Spinal cord (tissue), 10 donors: ENCODE results near the gene STAC2. TPM values are rescaled to one million over a fixed set of nuclear protein-coding genes. Genes with fewer than 3 reads are reported as not detected.

Experiments
- DNase-seq, 6 donors: peaks; one replicate each; pipeline versions ENCODE4 v3.0.0 to v3.0.0-alpha.2; 2013 to 2015; ENCODE audit warnings: low spot score in 6 of 6, low read depth in 4 of 6
- H3K27ac ChIP-seq: one replicate; pipeline ENCODE4 v1.5.1; 2013; ENCODE audit warnings: low read depth, low read length, control low read depth
- H3K27me3 ChIP-seq: one replicate; pipeline ENCODE4 v1.6.1; 2013; ENCODE audit warnings: low read length; ENCODE audit not compliant: control insufficient read depth, insufficient read depth
- H3K36me3 ChIP-seq: one replicate; pipeline ENCODE4 v1.6.1; 2013; ENCODE audit warnings: low read length; ENCODE audit not compliant: control insufficient read depth, insufficient read depth
- H3K4me1 ChIP-seq: one replicate; pipeline ENCODE4 v1.6.1; 2013; ENCODE audit warnings: low read length; ENCODE audit not compliant: control insufficient read depth, insufficient read depth
- H3K4me3 ChIP-seq: one replicate; pipeline ENCODE4 v1.5.1; 2013; ENCODE audit warnings: low read depth, low read length, control low read depth
- H3K9me3 ChIP-seq: one replicate; pipeline ENCODE4 v1.6.1; 2013; ENCODE audit warnings: low read length; ENCODE audit not compliant: control insufficient read depth, insufficient read depth
- WGBS: methylation state at CpG from one replicate; pipeline ENCODE4 v1.1.5; 2013; ENCODE audit warnings: missing lambda C conversion rate; ENCODE audit not compliant: insufficient coverage; 5-methylcytosine and 5-hydroxymethylcytosine counted together
- polyA plus RNA-seq, 2 donors: library from polyadenylated mRNA; unstranded; fragments of 120-200 nt; gene quantifications; one replicate each; pipeline ENCODE4 v1.2.1, GENCODE V29; 2013; ENCODE audit not compliant: insufficient read length in 2 of 2
- total RNA-seq, 2 donors: library from RNA; depleted of rRNA in 1 of 2; stranded (reverse); fragments of 120-200 nt in 1 of 2; fragments of >200 nt in 1 of 2; gene quantifications; one replicate each; pipeline versions ENCODE4 v1.2.3 to v1.2.4, GENCODE V29; 2013 to 2014
- donor health status: healthy.

The STAC2 gene
- total and polyA plus RNA-seq, 4 donors: 0.83 to 17.1 (median 8.7) TPM

GRCh38 chr17:39235555-39236449 lies 10.1 kb upstream of the STAC2 start:
- H3K4me1 ChIP-seq: peaks cover 54% of the 10 kb centered on the region
- no peaks in the 10 kb centered on the region for H3K36me3 ChIP-seq
- DNase-seq: peak in 2 of 6 donors; percentile 70 to 80
- peaks cover 5% of the 10 kb centered on the region for H3K27me3 ChIP-seq
- no peak overlapping the region for H3K27ac ChIP-seq
- no peak overlapping the region for H3K4me3 ChIP-seq
- H3K9me3 ChIP-seq: no peaks in the 10 kb centered on the region
- 9% methylated on average over 8 of the region's 18 CpGs for WGBS

DNA sequence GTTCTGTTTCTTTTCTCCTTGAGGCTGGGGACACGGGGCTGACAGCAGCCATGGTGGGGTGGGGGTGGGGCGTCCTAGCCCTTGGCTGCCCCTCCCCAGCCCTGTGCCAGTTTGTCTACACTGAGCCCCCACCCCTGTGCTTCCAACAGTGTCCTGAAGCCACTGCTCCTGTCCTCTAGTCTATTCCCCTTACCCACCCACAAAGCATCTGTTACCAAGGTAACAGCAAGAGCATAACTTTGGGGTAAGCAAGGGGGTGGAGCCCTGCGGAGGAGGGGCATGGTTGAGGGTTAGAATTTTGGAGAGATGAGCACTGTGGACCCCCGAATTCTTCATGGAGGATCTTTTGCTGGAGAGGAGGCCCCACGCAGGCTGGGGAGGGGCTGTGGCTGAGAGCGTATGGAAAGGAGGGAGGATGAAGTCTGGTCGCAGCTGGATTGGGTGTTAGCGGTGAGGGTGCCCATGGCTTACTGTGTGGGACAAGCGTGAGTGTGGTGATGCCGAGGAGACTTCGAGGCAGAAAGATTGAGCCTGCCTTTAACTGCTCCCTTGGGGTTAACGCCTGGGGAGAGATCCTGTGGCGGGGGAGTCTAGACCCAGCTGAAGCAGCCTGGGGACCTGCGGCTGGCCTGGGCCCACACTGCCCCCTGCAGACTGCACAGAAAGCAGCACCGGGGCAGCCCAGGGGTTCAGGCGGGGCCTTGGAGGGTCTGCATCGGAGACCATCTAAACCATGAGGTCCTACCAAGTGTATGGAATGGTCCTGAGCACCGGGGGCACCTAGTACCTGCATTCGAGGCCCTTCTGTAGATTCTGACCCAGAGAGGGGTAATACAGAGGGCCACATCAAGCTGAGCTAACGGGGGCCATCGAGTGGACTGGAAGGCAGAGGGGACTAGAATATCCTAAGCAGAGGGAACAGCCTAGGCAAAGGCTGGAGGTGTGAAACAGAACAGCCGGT lies 6.1 kb upstream of the STAC2 start:
- peak overlapping the region; percentile 50 for H3K27ac ChIP-seq
- no peaks in the 10 kb centered on the region for H3K9me3 ChIP-seq
- no peaks in the 10 kb centered on the region for H3K36me3 ChIP-seq
- peak in 2 of 6 donors; percentile 62 to 74 for DNase-seq
- H3K27me3 ChIP-seq: peaks cover 9% of the 10 kb centered on the region
- H3K4me3 ChIP-seq: no peak overlapping the region
- H3K4me1 ChIP-seq: peaks cover 39% of the 10 kb centered on the region
- WGBS: 10% methylated on average over 20 of the region's 22 CpGs

GRCh38 chr17:39231091-39231561 lies 5.4 kb upstream of the STAC2 start:
- peak overlapping the region; percentile 50 for H3K27ac ChIP-seq

GRCh38 chr17:39230361-39230760 lies 4.6 kb upstream of the STAC2 start:
- no peak for DNase-seq
- Histone ChIP-seq H3K4me3 (no peak overlapping the region), H3K4me1 (peaks cover 34% of the 10 kb centered on the region), H3K36me3 (no peaks in the 10 kb centered on the region), H3K27me3 (peaks cover 20% of the 10 kb centered on the region), H3K27ac (no peak overlapping the region), H3K9me3 (no peaks in the 10 kb centered on the region)
- WGBS: no CpG with 5 or more reads among the region's 1 CpG

More at GRCh38 chr17:39231091-39231561, 5.4 kb upstream of the STAC2 start:
- Histone ChIP-seq H3K36me3 (no peaks in the 10 kb centered on the region), H3K9me3 (no peaks in the 10 kb centered on the region), H3K4me1 (peaks cover 34% of the 10 kb centered on the region), H3K27me3 (peaks cover 14% of the 10 kb centered on the region), H3K4me3 (no peak overlapping the region)
- 14% methylated on average over 4 of the region's 10 CpGs for WGBS
- DNase-seq: peak in 1 of 6 donors; percentile 40

DNA sequence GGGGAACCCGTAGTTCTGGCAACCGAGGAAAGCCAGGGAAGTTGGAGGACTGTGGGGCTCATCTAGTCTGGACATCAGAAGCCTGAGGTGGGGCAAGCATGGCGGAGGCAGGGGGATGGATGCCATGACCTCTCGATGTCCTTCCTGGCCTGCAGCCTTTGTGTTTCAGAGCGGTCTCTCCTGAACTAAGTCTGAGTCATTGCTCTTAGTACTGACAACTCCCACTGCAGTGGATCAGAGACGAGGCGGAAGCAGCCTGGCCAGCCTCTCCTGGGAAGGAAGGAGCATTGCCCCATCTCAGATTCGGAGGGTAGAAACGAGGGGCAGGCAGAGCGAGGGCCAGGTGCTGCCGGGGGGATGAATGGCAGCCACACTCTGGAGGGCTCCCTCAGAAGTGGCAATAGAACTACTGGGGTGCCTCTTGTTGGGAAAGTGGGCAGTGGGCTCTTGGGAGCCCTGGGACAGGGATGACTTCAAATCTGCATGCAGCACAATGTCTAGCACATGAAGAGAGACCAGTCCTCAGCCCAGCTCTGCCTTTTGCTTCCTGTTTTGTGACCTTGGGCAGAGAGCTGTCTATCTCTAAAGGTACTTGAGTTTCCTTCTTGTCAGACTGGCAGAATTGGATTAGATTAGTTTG lies 3.6 kb upstream of the STAC2 start:
- H3K36me3 ChIP-seq: no peaks in the 10 kb centered on the region
- H3K4me1 ChIP-seq: peaks cover 38% of the 10 kb centered on the region
- H3K27ac ChIP-seq: no peak overlapping the region
- WGBS: 76% methylated on average over 11 of the region's 11 CpGs
- no peak overlapping the region for H3K4me3 ChIP-seq
- no peak for DNase-seq
- H3K27me3 ChIP-seq: peaks cover 23% of the 10 kb centered on the region
- no peaks in the 10 kb centered on the region for H3K9me3 ChIP-seq

- H3K4me1 ChIP-seq: peaks cover 43% of the 10 kb centered on the region
- no peak for DNase-seq
- 50% methylated on average over 1 of the region's 2 CpGs for WGBS
- no peak overlapping the region for H3K4me3 ChIP-seq
- H3K36me3 ChIP-seq: peaks cover 5% of the 10 kb centered on the region
- H3K27me3 ChIP-seq: peaks cover 25% of the 10 kb centered on the region
- H3K27ac ChIP-seq: no peak overlapping the region
- no peaks in the 10 kb centered on the region for H3K9me3 ChIP-seq
Observed at GRCh38 chr17:39227364-39227919, 1.7 kb upstream of the STAC2 start.

GRCh38 chr17:39225959-39226683 lies 376 bp upstream of the STAC2 start:
- peak in 5 of 6 donors; percentile 72 to 97 (median 82) for DNase-seq
- Histone ChIP-seq H3K36me3 (peaks cover 5% of the 10 kb centered on the region), H3K9me3 (no peaks in the 10 kb centered on the region), H3K4me1 (peaks cover 30% of the 10 kb centered on the region), H3K27me3 (peaks cover 25% of the 10 kb centered on the region), H3K4me3 (peak overlapping the region; percentile 45), H3K27ac (no peak overlapping the region)
- WGBS: 2% methylated on average over 18 of the region's 24 CpGs

DNA sequence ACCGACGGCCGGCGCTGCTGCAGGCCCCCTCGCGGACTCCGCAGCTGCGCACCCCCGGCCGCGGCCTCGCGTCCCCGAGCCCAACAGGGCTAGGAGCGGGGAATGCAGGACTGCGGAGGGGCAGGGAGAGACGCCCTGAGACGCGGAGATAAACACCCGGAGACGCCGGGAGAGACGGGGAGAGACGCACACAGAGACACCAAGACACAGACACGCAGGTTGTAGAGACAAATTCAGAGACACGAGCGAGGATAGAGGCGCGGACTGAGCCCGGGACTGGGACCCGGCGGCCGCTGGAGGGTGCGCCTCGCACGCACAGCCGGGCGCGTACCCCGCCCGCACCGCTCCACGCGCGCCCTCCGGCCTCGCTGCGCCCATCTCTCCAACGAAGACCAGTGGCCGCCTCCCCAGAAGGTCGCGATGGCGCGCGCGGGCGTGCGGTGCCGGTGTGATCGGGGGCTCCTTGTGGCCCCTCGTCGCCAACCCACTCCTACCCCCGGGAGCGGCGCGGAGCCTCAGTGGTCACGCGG lies 902 bp downstream of the STAC2 start:
- Histone ChIP-seq H3K4me1 (peaks cover 30% of the 10 kb centered on the region), H3K36me3 (peaks cover 5% of the 10 kb centered on the region), H3K27me3 (peaks cover 25% of the 10 kb centered on the region), H3K27ac (no peak overlapping the region), H3K9me3 (no peaks in the 10 kb centered on the region), H3K4me3 (peak overlapping the region; percentile 33)
- WGBS: 1% methylated on average over 68 of the region's 68 CpGs
- DNase-seq: peak in 2 of 6 donors; percentile 28 to 30
